Ammon's horn (tissue), 1 donor: ENCODE data around the gene OGFOD3.
A peak's percentile ranks its signal among the peaks of the same experiment; 100 is the strongest.
"Not testable (repeated sequence)": the region's sequence is repeated elsewhere in the genome, so short reads cannot be mapped to it uniquely, and the experiment has no call there.

Experiments
- DNase-seq: peaks from one replicate; pipeline ENCODE4 v3.0.0-alpha.2; 2016; ENCODE audit warnings: low spot score

The OGFOD3 gene

GRCh38 chr17:82373072-82373452 lies 45.3 kb downstream of the OGFOD3 start:
- DNase-seq, result not testable (repeated sequence)

- DNase-seq, result no peak
These were observed 45.9 kb downstream of the OGFOD3 start for GRCh38 chr17:82372249-82373071.

GRCh38 chr17:82371333-82372248 lies 46.8 kb downstream of the OGFOD3 start, which contains the start of gene UTS2R:
Gene UTS2R (plus strand): TSS chr17:82371765. CDS start chr17:82374325, 2,560 bp downstream.
- no peak for DNase-seq

GRCh38 chr17:82370471-82371332 lies 47.7 kb downstream of the OGFOD3 start:
- peak; percentile 24 for DNase-seq

- DNase-seq, result no peak
These were observed 49.2 kb downstream of the OGFOD3 start for GRCh38 chr17:82369211-82369610.

GRCh38 chr17:82367724-82368524 lies 50.5 kb downstream of the OGFOD3 start:
- DNase-seq, result no peak

GRCh38 chr17:82366749-82367148 lies 51.6 kb downstream of the OGFOD3 start:
- DNase-seq, result no peak

- no peak for DNase-seq
These were observed 52.6 kb downstream of the OGFOD3 start for GRCh38 chr17:82365606-82366295.

GRCh38 chr17:82361885-82362633 lies 56.3 kb downstream of the OGFOD3 start:
- no peak for DNase-seq

GRCh38 chr17:82359451-82360074 lies 58.8 kb downstream of the OGFOD3 start:
- not testable (repeated sequence) for DNase-seq

- DNase-seq, result no peak
These were observed 59.7 kb downstream of the OGFOD3 start, which contains the start of gene TEX19 for GRCh38 chr17:82358465-82359350. Gene TEX19 (plus strand): TSS chr17:82359247. CDS start chr17:82362151, 2,904 bp downstream.

- no peak for DNase-seq
These were observed 61.0 kb downstream of the OGFOD3 start for GRCh38 chr17:82357394-82357793.

GRCh38 chr17:82356845-82357355 lies 61.5 kb downstream of the OGFOD3 start:
- DNase-seq, result no peak

- DNase-seq, result no peak
These were observed 62.5 kb downstream of the OGFOD3 start for GRCh38 chr17:82355770-82356427.

- no peak for DNase-seq
These were observed 63.5 kb downstream of the OGFOD3 start for GRCh38 chr17:82354804-82355308.

GRCh38 chr17:82353484-82353883 lies 64.9 kb downstream of the OGFOD3 start:
- DNase-seq, result no peak
